Nephron progenitor cell (in vitro differentiated cells): Measurements from ENCODE around the gene BMP4.
A peak's percentile ranks its signal among the peaks of the same experiment; 100 is the strongest.

Experiments
- DNase-seq: peaks from one replicate; pipeline ENCODE4 v3.0.0; 2021
- H3K27ac Mint-ChIP-seq: 2 replicates; pipeline ENCODE4 v1.8.0; 2021; ENCODE audit warnings: mild to moderate bottlenecking, moderate library complexity, mixed read lengths
- H3K27me3 Mint-ChIP-seq: 2 replicates; pipeline ENCODE4 v1.8.0; 2021; ENCODE audit warnings: mild to moderate bottlenecking, low read depth, mixed read lengths; ENCODE audit not compliant: poor library complexity
- H3K36me3 Mint-ChIP-seq: 2 replicates; pipeline ENCODE4 v1.8.0; 2021; ENCODE audit warnings: low read depth, mixed read lengths
- H3K4me1 Mint-ChIP-seq: 2 replicates; pipeline ENCODE4 v1.8.0; 2021; ENCODE audit warnings: mixed read lengths
- H3K4me3 Mint-ChIP-seq: 2 replicates; pipeline ENCODE4 v1.8.0; 2021; ENCODE audit warnings: mild to moderate bottlenecking, moderate library complexity, mixed read lengths
- H3K9me3 Mint-ChIP-seq: 2 replicates; pipeline ENCODE4 v1.8.0; 2021; ENCODE audit warnings: mild to moderate bottlenecking, moderate library complexity, mixed read lengths
- TF ChIP-seq, protein P1 (sequence below): fragments of 200-600 bp; sonication (generic); IDR thresholded peaks from 2 replicates; pipeline ENCODE4 v1.5.0; 2021; ENCODE audit warnings: antibody characterized with exemption

The BMP4 gene

GRCh38 chr14:53971521-53971920 lies 14.9 kb upstream of the BMP4 start:
- Mint-ChIP-seq H3K27me3 (peaks cover 6% of the 10 kb centered on the region), H3K9me3 (peaks cover 16% of the 10 kb centered on the region), H3K27ac (no peak overlapping the region), H3K4me1 (peaks cover 12% of the 10 kb centered on the region), H3K4me3 (no peak overlapping the region), H3K36me3 (peaks cover 9% of the 10 kb centered on the region)
- DNase-seq, result no peak
- TF ChIP-seq, protein P1, sequence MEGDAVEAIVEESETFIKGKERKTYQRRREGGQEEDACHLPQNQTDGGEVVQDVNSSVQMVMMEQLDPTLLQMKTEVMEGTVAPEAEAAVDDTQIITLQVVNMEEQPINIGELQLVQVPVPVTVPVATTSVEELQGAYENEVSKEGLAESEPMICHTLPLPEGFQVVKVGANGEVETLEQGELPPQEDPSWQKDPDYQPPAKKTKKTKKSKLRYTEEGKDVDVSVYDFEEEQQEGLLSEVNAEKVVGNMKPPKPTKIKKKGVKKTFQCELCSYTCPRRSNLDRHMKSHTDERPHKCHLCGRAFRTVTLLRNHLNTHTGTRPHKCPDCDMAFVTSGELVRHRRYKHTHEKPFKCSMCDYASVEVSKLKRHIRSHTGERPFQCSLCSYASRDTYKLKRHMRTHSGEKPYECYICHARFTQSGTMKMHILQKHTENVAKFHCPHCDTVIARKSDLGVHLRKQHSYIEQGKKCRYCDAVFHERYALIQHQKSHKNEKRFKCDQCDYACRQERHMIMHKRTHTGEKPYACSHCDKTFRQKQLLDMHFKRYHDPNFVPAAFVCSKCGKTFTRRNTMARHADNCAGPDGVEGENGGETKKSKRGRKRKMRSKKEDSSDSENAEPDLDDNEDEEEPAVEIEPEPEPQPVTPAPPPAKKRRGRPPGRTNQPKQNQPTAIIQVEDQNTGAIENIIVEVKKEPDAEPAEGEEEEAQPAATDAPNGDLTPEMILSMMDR, result no peak

DNA sequence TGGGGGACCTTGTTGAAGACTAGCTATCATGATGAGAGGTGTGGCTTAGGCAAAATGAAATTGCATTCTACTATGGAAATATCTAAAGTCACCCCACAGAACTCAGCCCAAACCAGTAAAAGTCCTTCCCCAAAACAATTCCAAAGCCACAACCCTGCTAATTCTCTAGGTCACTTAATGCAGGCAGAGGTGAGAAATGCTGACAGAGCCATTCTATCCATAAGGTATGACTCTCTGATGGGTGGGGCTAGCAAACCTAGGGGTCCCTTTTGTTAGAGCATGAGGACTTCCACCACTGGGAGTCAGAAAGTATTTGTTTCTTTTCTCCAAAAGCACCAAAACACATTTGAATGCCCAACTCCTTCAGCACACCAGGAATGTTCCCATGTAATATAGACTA lies 12.7 kb upstream of the BMP4 start:
- Mint-ChIP-seq H3K4me1 (peaks cover under 1% of the 10 kb centered on the region), H3K9me3 (peaks cover 13% of the 10 kb centered on the region), H3K27ac (no peak overlapping the region), H3K36me3 (peaks cover 5% of the 10 kb centered on the region), H3K27me3 (peaks cover 18% of the 10 kb centered on the region), H3K4me3 (no peak overlapping the region)
- no peak for DNase-seq
- TF ChIP-seq, protein P1, result no peak

DNA sequence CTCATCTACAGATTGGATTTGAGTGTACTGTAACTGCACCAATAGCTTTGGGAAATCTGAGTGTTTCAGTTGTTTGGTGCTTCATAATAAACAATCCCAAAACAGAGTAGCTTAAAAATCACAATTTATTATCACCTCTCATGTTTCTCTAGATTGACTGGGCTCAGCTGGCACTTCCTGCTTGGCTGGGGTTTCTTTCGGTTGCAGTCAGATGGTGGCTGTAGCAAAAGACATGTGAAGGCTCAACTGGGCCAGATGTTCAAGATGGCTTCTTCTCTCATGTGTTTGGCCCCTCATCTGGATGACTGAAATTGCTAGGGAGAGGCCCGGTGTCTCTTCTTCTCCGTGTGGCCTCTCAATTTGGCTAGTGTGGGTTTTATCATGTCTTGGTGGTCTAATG lies 12.1 kb upstream of the BMP4 start:
- H3K4me3 Mint-ChIP-seq, result no peak overlapping the region
- H3K27ac Mint-ChIP-seq, result peak overlapping the region; percentile 79
- H3K4me1 Mint-ChIP-seq, result peaks cover 6% of the 10 kb centered on the region
- TF ChIP-seq, protein P1, result no peak
- H3K27me3 Mint-ChIP-seq, result peaks cover 22% of the 10 kb centered on the region
- H3K9me3 Mint-ChIP-seq, result peaks cover 13% of the 10 kb centered on the region
- no peak for DNase-seq
- H3K36me3 Mint-ChIP-seq, result peaks cover 5% of the 10 kb centered on the region

GRCh38 chr14:53967606-53968005 lies 11.0 kb upstream of the BMP4 start:
- H3K4me1 Mint-ChIP-seq, result peaks cover 17% of the 10 kb centered on the region
- H3K9me3 Mint-ChIP-seq, result peaks cover 13% of the 10 kb centered on the region
- no peak for DNase-seq
- peaks cover 5% of the 10 kb centered on the region for H3K36me3 Mint-ChIP-seq
- H3K27ac Mint-ChIP-seq, result no peak overlapping the region
- H3K27me3 Mint-ChIP-seq, result peaks cover 33% of the 10 kb centered on the region
- H3K4me3 Mint-ChIP-seq, result no peak overlapping the region
- TF ChIP-seq, protein P1, result no peak

- Mint-ChIP-seq H3K27me3 (peaks cover 39% of the 10 kb centered on the region), H3K4me1 (peaks cover 21% of the 10 kb centered on the region), H3K36me3 (peaks cover 5% of the 10 kb centered on the region), H3K9me3 (peaks cover 13% of the 10 kb centered on the region), H3K4me3 (peak overlapping the region; percentile 82), H3K27ac (no peak overlapping the region)
- TF ChIP-seq, protein P1, result no peak
- no peak for DNase-seq
Observed at GRCh38 chr14:53964249-53964648, 7.6 kb upstream of the BMP4 start.
